Measurements from ENCODE around the gene IGIP.

Gene IGIP

GRCh38 chr5:140174465-140175366 is 49.0 kb downstream of the IGIP start, which contains the start of gene CYSTM1:
Gene CYSTM1 (plus strand): TSS chr5:140175188. CDS start chr5:140194466, 19,278 bp downstream.
- peak within 1 kb of the TSS; percentile 88 for H3K4me3 ChIP-seq (ENCODE audit: low read depth, low read length)
- H3K27me3 ChIP-seq (ENCODE audit: insufficient read depth, low read depth, severe bottlenecking), result no peaks in the 10 kb centered on the region
- peak; percentile 97 for DNase-seq
- TF ChIP-seq CTCF (IDR thresholded peaks at IDR 0.05; ENCODE audit: low read depth, low read length), result no peak
- H3K36me3 ChIP-seq, result peaks cover 4% of the 10 kb centered on the region
- peak within 1 kb of the TSS; percentile 82 for H3K27ac ChIP-seq
- H3K9me3 ChIP-seq (ENCODE audit: severe bottlenecking), result no peaks in the 10 kb centered on the region

- Histone ChIP-seq H3K27ac (peak overlapping the region; percentile 82), H3K4me3 (ENCODE audit: low read depth, low read length) (peak overlapping the region; percentile 88), H3K27me3 (ENCODE audit: insufficient read depth, low read depth, severe bottlenecking) (no peaks in the 10 kb centered on the region), H3K9me3 (ENCODE audit: severe bottlenecking) (no peaks in the 10 kb centered on the region), H3K36me3 (peaks cover 4% of the 10 kb centered on the region)
- DNase-seq, result peak; percentile 69
- TF ChIP-seq CTCF (IDR thresholded peaks at IDR 0.05; ENCODE audit: low read depth, low read length), result 0 out of 2 replicates have a peak, but pooled peaks have one; percentile 6
Measured at GRCh38 chr5:140175367-140176030, 49.8 kb downstream of the IGIP start.

- no peak for DNase-seq
- Histone ChIP-seq H3K27me3 (ENCODE audit: insufficient read depth, low read depth, severe bottlenecking) (no peaks in the 10 kb centered on the region), H3K27ac (peak overlapping the region; percentile 82), H3K4me3 (ENCODE audit: low read depth, low read length) (peak overlapping the region; percentile 88), H3K36me3 (peaks cover 4% of the 10 kb centered on the region), H3K9me3 (ENCODE audit: severe bottlenecking) (no peaks in the 10 kb centered on the region)
- no peak for TF ChIP-seq CTCF (IDR thresholded peaks at IDR 0.05; ENCODE audit: low read depth, low read length)
Measured at GRCh38 chr5:140176031-140176387, 50.3 kb downstream of the IGIP start.

- H3K27ac ChIP-seq, result no peak overlapping the region
- no peak for TF ChIP-seq CTCF (IDR thresholded peaks at IDR 0.05; ENCODE audit: low read depth, low read length)
- no peak overlapping the region for H3K4me3 ChIP-seq (ENCODE audit: low read depth, low read length)
- no peaks in the 10 kb centered on the region for H3K27me3 ChIP-seq (ENCODE audit: insufficient read depth, low read depth, severe bottlenecking)
- DNase-seq, result no peak
- peaks cover 4% of the 10 kb centered on the region for H3K36me3 ChIP-seq
- H3K9me3 ChIP-seq (ENCODE audit: severe bottlenecking), result no peaks in the 10 kb centered on the region
Measured at GRCh38 chr5:140178086-140178410, 52.3 kb downstream of the IGIP start.

- no peaks in the 10 kb centered on the region for H3K9me3 ChIP-seq (ENCODE audit: severe bottlenecking)
- no peak overlapping the region for H3K27ac ChIP-seq
- no peak overlapping the region for H3K4me3 ChIP-seq (ENCODE audit: low read depth, low read length)
- TF ChIP-seq CTCF (IDR thresholded peaks at IDR 0.05; ENCODE audit: low read depth, low read length), result no peak
- H3K36me3 ChIP-seq, result peaks cover 4% of the 10 kb centered on the region
- no peaks in the 10 kb centered on the region for H3K27me3 ChIP-seq (ENCODE audit: insufficient read depth, low read depth, severe bottlenecking)
- DNase-seq, result no peak
Measured at GRCh38 chr5:140178482-140179116, 52.9 kb downstream of the IGIP start.

All from WERI-Rb-1 (cell line).